NCI-H2107 treated with DMSO at 0.1 percent for 48 hours (cell line): ENCODE measurements around the gene CBFA2T3.
"Not testable (repeated sequence)": the region's sequence is repeated elsewhere in the genome, so short reads cannot be mapped to it uniquely, and the experiment has no call there.

ENCODE experiments used
- DNase-seq: peaks from one replicate; lab custom pipeline; 2025; ENCODE audit not compliant: unreplicated experiment; lab: John Stamatoyannopoulos, UW

The CBFA2T3 gene

DNA sequence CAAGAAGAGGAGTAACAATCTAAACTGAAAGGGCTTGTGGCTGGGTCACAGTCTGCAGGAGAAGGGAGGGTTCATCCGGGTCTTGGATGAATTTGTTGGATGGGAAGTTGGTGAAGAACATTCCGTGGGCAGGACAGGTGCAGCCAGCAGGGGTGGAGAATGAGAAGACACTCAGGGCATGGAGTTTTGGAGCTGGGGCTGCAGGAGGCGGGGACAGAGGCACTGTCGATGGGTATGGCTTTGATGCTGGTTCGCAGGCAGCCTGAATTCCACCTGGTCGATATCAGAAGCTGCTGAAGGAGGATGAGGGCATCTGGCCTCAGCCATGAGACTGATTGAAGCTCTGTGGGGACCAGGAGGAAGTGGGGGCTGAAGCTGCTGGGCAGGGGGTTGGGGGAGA is 36.1 kb upstream of the CBFA2T3 start:
- no peak for DNase-seq

DNA sequence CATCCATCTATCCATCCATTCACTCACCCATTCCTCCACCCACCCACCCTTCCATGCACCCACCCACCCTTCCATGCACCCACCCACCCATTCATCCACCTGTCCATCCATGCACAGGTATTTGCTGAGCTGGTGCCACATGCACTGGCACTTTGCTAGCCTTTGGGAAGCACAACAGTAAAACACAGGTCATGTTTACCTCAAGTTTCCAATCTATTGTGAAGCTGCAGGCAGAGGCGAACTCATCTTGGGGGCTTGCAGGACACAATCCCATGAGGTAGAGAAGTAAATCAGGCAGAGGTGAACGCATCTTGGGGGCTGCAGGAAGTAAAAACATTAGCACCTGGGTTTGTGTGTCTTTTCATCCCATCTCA is 35.6 kb upstream of the CBFA2T3 start:
- no peak for DNase-seq

DNA sequence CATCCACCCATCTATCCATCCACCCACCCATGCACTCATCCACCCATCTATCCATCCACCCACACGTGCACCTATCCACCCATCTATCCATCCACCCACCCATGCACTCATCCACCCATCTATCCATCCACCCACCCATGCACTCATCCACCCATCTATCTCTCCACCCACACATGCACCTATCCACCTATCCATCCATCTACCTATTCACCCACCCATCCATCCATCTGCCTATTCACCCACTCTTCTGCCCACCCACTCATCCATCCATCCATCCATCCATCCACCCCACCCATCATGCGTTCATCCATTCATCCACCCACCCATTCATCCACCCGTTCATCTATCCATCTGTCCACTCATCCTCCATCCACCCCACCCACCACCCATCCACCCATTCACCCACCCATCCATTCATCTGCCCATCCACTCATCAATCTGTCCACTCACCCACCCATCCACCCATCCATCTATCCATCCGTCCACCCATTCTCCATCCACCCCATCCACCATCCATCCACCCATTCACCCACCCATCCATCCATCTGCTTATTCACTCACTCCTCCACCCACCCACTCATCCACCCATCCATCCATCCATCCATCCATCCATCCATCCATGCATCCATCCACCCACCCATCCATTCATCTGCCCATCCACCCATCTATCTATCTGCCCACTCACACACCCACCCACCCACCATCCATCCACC is 35.1 kb upstream of the CBFA2T3 start:
- DNase-seq, result no peak

DNA sequence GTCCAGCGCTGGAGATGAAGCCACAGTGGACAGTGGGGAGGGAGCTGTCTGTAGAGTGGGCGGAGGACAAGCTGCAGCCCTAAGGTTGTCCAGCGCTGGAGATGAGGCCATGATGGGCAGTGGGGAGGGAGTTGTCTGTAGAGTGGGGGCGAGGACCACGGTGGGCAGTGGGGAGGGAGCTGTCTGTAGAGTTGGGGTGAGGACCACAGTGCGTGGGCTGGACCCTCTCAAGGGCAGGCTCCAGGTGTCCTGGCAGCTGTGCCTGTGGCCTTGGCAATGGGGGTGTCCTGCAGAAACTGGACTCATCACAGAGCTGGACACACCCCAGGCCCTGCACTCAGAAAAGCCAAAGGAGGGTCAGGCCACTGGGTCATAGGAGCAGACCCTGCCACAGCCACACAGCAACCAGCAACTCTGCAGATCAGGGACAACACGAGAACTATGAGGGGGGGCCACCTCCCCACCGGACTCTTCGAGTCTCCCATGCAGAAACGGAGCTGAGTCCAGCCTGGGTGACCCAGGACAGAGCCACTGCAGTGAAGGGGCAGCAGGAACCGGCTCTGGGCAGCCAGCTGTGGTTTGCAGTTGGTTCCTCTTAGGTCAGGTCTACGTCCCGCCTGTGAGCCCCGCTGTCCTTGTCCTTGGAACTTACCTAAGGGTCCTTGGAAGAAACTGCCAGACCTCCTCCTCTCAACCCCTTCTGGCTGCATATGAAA is 33.4 kb upstream of the CBFA2T3 start:
- no peak for DNase-seq

DNA sequence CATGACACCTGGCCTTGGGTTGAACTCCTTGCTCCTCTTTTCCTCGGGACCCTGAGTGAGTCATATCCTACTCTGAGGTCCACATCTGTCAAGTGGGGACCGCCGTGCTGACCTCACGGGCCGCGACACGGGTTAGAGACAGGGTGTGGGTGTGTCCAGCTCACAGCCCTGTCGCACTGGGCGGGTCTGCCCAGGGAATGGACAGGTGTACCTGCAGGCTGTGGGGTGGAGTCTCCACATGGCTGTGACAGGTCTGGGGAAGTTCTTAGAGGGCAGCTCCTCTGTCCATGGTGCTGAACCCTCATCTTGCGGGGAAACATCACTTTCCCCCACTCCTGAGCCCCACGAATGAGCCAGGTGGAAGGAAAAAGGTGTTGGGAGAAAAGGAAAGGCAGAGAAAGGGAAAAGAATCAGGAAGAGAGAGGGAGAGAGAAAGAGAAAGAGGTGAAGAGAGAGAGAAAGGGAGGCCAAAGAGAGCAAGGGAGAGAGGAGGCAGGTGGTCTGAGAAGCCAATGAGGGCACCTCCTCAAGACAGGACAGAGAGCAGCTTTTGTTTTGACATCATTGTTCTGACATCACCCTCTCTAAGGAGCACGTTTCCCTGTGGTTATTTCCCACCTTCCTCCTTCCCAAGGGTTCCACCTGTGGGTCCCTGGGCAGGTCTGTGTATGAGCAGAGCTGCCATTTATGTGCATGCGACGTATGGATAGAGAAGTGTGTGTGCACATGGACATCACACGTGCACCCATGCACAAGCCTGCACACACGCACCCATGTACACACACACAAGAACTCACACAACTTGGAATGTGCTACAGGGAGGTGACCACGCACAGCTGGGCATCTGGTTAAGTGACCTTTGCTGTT is 32.6 kb upstream of the CBFA2T3 start:
- DNase-seq, result no peak

DNA sequence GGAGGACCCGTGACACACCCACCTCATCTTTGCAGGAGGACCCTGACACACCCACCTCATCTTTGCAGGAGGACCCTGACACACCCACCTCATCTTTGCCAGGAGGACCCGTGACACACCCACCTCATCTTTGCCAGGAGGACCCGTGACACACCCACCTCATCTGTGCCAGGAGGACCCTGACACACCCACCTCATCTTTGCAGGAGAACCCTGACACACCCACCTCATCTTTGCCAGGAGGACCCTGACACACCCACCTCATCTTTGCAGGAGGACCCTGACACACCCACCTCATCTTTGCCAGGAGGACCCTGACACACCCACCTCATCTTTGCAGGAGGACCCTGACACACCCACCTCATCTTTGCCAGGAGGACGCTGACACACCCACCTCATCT is 31.8 kb upstream of the CBFA2T3 start:
- not testable (repeated sequence) for DNase-seq

DNA sequence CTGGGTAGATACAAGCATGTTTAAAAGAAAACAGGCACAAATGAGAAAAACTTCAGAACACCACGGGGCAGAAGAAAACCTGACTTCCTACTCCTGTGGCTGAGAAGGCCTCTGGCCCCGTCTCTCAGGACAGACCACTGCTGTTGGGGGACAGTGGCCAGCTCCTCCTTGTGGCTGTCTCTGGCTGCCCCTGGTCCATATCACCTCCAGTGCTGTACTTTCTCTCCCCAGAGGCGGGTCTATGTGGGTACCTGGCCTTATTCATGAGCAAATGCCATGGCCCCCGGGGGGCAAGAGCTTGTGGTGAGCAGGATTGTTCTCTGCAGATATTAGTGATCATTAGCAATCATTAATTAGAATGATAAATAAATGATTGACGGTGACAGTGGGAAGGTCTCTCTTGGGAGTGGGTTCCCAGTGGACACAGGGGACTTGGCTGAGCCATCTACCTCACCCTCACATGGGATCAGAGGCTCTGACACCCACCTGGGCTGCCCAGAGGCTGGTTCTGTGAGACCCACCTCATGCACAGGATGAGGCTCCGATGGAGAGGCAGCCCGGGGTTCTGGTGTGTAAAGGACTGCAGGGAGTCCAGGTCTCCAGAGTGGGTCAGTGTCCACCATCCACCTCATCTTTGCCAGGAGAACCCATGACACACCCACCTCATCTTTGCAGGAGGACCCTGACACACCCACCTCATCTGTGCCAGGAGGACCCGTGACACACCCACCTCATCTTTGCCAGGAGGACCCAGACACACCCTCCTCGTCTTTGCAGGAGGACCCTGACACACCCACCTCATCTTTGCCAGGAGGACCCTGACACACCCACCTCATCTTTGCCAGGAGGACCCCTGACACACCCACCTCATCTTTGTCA is 30.6 kb upstream of the CBFA2T3 start:
- no peak for DNase-seq

DNA sequence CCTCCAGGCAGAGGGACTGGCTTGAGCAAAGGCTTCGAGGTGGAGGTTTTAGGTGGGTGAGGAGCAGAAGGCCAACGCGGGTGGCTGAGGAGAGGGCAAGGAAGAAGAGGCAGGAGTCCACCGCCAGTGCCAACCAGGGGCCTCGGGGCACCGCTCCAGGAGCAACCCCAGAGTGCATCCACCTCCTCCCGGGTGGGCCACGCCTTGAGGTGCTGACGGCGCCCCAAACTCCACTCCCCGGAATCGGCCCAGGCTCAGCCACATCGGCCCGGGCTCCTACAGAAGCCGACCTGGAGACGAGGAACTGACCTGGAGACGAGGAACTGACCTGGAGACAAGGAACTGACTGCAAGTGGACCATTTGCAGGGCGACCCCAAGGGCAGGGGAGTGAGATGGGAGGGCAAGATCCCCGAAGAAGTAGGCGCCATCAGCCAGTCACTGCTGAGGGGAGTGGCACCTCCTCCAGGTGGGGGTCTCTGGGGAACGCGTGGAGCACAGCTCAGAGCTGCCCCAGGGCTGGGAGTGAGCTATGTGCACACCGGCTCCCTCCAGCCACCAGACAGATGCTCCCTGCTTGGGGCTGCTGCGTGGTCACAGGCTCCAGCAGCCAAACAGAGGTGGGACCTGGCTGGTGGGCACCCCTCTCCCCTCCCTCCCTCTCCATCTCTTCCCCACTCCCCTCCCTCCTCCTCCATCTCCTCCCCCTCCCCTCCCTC is 29.2 kb upstream of the CBFA2T3 start:
- no peak for DNase-seq

DNA sequence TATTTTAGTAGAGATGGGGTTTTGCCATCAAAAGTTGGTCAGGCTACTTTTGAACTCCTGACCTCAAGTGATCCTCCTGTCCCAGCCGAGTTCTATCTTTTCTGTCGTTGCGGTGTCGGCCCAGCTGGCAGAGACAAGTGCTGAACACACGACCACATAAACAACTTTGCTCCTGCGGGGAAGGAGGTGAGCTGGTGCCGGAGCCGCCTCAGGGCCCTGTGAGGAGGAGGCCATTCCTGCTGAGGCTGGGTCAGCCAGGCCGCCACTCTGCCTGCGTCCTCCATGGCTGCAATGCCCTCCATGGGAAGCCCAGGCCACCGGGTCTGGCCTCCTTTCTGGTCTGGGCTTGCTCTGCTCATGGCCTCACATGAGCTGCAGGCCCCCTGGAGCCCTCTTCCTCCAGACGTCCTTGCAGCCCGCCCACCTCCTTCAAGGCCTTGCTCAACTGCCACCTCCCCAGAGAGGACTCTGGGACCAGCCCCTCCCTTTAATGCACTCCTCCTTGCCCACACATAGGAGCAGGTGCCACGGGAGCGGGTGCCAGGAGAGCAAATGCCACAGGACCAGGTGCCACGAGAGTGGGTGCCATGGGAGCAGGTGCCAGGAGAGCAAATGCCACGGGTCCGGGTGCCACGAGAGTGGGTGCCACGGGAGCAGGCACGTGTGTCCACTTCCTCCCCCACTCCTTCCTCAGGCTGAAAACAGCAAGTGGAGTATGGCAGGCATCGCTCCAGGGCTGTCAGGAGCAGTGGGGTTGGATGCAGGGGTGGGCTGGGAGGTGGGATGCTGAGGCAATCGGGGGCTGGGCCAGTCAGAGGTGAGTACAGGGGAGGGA is 28.4 kb upstream of the CBFA2T3 start:
- no peak for DNase-seq

DNA sequence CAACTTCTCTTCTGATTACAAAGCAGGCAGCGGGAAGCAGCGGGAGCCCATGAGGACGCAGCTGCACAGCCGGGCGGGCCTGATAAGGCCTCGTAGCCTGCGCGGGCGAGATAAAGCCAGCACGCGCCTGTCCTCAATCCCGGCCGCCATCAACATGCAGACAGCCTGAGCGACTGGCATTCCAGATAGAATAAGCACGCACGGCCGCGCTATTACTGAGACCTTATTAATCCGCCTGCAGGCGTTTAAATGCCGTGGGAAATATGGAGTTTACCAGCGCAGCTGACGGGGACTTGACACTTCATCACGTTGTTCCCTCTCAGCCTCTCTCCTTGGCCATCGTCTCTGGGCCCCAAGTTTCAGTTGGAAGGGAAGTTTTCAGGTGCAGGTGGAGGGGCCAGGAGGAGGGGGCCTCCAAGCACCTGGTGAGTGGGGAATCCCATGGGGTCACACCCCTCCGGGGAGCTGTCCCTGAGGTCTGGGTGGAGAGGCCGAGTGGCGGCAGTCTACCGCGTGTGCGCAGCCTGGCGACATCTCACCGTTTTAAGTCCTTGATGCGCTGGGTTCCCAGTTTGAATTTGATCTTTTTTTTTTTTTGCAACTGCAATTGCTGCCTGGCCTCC is 27.3 kb upstream of the CBFA2T3 start:
- DNase-seq, result no peak

DNA sequence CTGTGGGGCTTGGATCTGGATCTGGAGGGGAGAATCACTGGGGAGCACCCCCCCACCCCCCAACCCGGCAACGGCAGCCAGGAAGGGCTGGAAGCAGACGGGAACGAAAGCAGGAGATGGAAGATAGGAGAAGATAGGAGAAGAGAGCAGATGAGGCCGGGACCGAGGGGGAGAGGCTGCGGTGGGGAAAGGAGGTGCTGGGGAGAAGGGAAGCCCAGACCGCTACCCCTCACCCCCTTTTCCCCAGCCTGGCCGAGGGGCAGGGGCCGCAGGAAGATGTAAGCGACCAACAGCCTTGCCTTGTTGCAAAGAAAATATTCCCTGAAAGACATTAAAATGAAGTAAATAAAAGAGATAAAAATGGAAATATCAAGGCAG is 26.8 kb upstream of the CBFA2T3 start:
- no peak for DNase-seq

DNA sequence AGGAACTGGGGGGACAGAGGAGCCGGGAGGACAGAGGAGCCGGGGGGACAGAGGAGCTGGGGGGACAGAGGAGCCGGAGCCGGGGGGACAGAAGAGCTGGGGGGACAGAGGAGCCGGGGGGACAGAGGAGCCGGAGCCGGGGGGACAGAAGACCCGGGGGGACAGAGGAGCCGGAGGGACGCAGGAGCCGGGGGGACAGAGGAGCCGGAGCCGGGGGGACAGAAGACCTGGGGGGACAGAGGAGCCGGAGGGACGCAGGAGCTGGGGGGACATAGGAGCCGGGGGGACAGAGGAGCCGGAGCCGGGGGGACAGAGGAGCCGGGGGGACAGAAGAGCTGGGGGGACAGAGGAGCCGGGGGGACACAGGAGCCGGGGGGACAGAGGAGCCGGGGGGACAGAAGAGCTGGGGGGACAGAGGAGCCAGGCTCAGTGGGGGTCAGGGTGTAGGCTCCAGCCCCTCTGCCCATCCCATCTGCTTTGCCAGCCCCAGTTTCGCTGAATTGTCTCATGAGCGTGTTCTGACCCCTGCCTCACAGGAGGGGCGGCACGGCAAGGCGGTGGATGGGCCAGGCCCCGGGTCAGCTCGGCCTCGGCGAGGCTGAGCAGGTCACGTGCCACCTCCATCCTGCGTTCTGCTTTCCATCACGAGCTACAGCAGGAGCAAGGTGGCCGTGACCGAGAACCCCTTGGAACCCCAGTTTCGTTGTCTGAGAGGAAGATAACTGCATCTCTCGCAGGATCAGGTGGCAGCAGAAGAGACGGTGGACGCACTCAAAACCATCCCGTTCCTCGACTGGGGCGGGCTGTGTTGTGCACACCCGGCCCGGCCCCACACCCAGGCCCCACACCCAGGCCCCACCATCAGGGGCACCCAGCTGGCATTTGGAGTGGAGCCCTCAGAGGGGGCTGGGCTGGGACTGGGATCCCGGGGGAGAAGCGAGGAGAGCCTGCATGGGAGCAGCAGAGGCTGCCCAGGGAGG is 26.1 kb upstream of the CBFA2T3 start:
- DNase-seq, result no peak

DNA sequence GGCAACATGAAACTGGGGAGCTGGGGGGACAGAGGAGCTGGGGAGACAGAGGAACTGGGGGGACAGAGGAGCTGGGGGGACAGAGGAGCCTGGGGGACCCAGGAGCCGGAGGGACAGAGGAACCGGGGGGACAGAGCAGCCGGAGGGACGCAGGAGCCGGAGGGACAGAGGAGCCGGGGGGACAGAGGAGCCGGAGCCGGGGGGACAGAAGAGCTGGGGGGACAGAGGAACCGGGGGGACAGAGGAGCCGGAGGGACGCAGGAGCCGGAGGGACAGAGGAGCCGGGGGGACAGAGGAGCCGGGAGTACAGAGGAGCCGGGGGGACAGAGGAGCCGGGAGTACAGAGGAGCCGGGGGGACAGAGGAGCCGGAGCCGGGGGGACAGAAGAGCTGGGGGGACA is 25.1 kb upstream of the CBFA2T3 start:
- DNase-seq, result not testable (repeated sequence)

DNA sequence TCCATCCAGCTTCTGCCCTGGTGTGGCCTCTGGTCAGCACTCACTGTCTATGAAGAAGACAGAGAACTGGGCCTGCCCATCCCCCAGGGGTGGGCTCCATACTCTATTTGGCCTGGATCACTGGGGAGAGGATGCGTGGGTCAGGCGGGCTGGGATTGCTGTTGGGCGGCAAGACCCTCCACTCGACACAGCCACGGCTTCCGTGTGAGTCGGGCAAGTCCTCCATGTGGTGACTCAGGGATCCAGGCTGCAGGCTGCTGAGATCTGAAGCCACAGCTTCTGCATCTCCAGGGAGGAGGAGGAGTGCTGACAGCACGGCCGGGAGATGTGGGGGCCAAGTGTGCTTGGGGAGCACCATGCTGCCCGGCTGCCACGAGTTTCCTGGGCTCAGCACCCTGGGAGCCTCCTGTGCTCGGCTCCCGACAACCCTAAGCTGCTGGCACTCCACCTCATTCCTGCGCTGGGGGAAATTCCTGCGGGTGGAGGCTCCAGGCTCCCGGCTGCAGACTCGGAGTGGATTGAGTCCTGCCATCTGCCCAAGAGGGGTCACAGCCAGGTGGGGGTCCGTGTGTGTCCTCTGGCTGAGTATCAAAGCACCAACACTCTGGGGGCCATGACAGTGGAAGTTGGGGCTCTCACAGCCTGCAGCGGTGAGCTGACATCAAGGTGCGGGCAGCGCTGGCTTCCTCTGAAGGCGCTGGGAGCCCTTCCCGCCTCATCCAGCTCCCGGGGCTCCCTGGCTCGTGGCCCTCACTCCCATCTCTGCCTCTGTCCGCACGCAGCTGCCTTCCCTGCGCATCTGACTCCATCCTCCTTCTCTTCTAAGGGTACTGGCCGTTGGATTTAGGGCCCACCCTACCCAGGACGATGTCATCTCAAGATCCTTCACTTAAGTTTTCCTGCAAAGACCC is 24.4 kb upstream of the CBFA2T3 start:
- no peak for DNase-seq

DNA sequence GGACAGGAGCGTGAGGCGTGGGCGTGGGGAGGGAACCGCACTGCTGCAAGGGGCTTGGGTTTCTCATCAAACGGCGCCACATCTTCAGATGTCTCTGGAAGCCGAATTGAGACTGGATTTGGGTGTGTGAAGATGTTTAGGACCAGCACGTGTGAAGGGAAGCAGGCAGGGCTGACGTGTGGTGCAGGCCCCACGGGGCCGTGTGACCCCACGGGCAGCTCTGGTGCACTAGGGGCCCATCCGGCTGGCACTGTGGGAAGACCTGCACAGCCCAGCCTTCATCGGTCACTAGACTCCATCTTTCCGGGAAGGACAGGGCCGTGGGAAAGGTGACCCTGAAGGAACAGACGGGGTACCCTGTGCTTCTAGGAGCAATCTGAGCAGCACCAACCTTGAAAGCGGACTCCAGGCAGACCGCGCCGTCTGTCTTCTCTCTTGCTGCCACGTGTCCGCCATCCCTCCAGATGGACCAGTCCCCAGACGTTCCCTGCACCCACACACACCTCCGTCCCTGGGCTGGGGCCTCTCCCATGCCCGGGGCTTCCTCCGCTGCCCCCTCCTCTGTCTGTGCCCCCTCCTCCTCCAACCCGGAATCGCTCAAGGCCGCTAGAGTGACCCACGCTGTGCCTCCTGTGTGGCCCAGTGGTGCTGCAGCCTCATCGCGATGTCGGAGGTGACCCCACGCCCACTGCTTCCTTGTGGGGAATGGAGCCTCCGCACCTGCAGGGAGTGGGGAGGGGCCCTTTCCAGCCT is 23.4 kb upstream of the CBFA2T3 start:
- no peak for DNase-seq
